SK-N-SH (cell line): ENCODE results near the gene SCRN2. TPM values are rescaled to one million over a fixed set of nuclear protein-coding genes. Genes with fewer than 3 reads are reported as not detected.

Source experiments
- CTCF ChIP-seq: fragments of 200-600 bp; sonication (generic); IDR thresholded peaks from 2 replicates; pipeline ENCODE4 v1.6.1; 2017; ENCODE audit warnings: antibody characterized with exemption, mild to moderate bottlenecking, moderate library complexity
- ELF1 ChIP-seq: IDR thresholded peaks from 2 replicates; pipeline ENCODE4 v1.4.0; 2012
- FOSL2 ChIP-seq: IDR thresholded peaks from 2 replicates; pipeline ENCODE4 v1.4.0; 2012; ENCODE audit warnings: low read depth, mild to moderate bottlenecking, moderate library complexity, borderline replicate concordance
- FOXJ3 ChIP-seq: sonication (generic); formaldehyde crosslinking; IDR thresholded peaks from 2 replicates; pipeline ENCODE4 v1.5.1; 2020; ENCODE audit warnings: mild to moderate bottlenecking, missing genetic modification reagents
- GABPA ChIP-seq: IDR thresholded peaks from 2 replicates; pipeline ENCODE4 v1.4.0; 2012; ENCODE audit warnings: low read depth, mild to moderate bottlenecking
- MAX ChIP-seq: IDR thresholded peaks from 2 replicates; pipeline ENCODE4 v1.4.0; 2012; ENCODE audit warnings: low read depth
- NRF1 ChIP-seq: IDR thresholded peaks from 2 replicates; pipeline ENCODE4 v1.6.1; 2012; ENCODE audit warnings: low read depth, mild to moderate bottlenecking, low read length
- POLR2AphosphoS5 ChIP-seq: IDR thresholded peaks from 2 replicates; pipeline ENCODE4 v1.6.1; 2012; ENCODE audit warnings: low read depth, low read length
- RAD21 ChIP-seq: IDR thresholded peaks from 2 replicates; pipeline ENCODE4 v1.6.1; 2012; ENCODE audit warnings: mild to moderate bottlenecking, low read length
- RCOR1 ChIP-seq: fragments of 150-350 bp; IDR thresholded peaks from 2 replicates; pipeline ENCODE4 v1.6.1; 2017; ENCODE audit warnings: antibody characterized with exemption, low read length
- REST ChIP-seq: IDR thresholded peaks from 2 replicates; pipeline ENCODE4 v1.6.1; 2012; ENCODE audit warnings: mild to moderate bottlenecking, low read depth, low read length, moderate library complexity
- RXRA ChIP-seq: IDR thresholded peaks from 2 replicates; pipeline ENCODE4 v1.4.0; 2012; ENCODE audit warnings: low read depth, mild to moderate bottlenecking, borderline replicate concordance
- SMC3 ChIP-seq: IDR thresholded peaks from 2 replicates; pipeline ENCODE4 v1.6.1; 2012; ENCODE audit warnings: low read depth, low read length, improper control_type of control experiment
- TAF1 ChIP-seq: IDR thresholded peaks from 2 replicates; pipeline ENCODE4 v1.6.1; 2012; ENCODE audit warnings: low read depth, mild to moderate bottlenecking, low read length, moderate library complexity, borderline replicate concordance
- TCF12 ChIP-seq: IDR thresholded peaks from 2 replicates; pipeline ENCODE4 v1.4.0; 2012
- USF1 ChIP-seq: IDR thresholded peaks from 2 replicates; pipeline ENCODE4 v1.4.0; 2012; ENCODE audit warnings: low read depth, borderline replicate concordance
- YY1 ChIP-seq: IDR thresholded peaks from 2 replicates; pipeline ENCODE4 v1.4.0; 2012; ENCODE audit warnings: low read depth, mild to moderate bottlenecking
- polyA plus RNA-seq, 3 experiments: library from polyadenylated mRNA; depleted of rRNA; stranded (reverse); fragments of >200 nt; gene quantifications; 2 replicates each; pipeline ENCODE4 v1.2.3, GENCODE V29; 2012

The SCRN2 gene
- polyA plus RNA-seq, 1 of the 3 experiments (the other 2 are of a cell fraction): 139 TPM

GRCh38 chr17:47831003-47831933 is 9.8 kb downstream of the SCRN2 start, which contains the start of the genes LRRC46 and MRPL10 (continued):
- TF ChIP-seq USF1: no peak; the same call in 1 of the 2 replicates
- TF ChIP-seq YY1: peak; percentile 96
- no peak for TF ChIP-seq FOSL2
- peak; percentile 79 for TF ChIP-seq MAX
- no peak for TF ChIP-seq SMC3
- TF ChIP-seq CTCF: peak; percentile 77
- peak; percentile 94 for TF ChIP-seq GABPA
- TF ChIP-seq RXRA: no peak
- peak; percentile 98 for TF ChIP-seq TAF1
- peak; percentile 92 for TF ChIP-seq NRF1
- TF ChIP-seq FOXJ3: no peak; the same call in 1 of the 2 replicates
- TF ChIP-seq POLR2AphosphoS5: peak; percentile 99
- no peak; the same call in 1 of the 2 replicates for TF ChIP-seq RCOR1
- 0 out of 2 replicates have a peak, but pooled peaks have one; percentile 50 for TF ChIP-seq TCF12
- TF ChIP-seq REST: peak; percentile 68
- TF ChIP-seq ELF1: peak; percentile 94
- peak; percentile 28; the same call in 1 of the 2 replicates for TF ChIP-seq RAD21
- TF ChIP-seq, all 33 proteins: peak for 17
